HCT116 (cell line): Measurements from ENCODE around the gene GPR32. TPM values are rescaled to one million over a fixed set of nuclear protein-coding genes. Genes with fewer than 3 reads are reported as not detected.
A peak's percentile ranks its signal among the peaks of the same experiment; 100 is the strongest.

ENCODE experiments used
- ATAC-seq: fragments of 200-7000 bp; cut with Tn5 transposase; 2 replicates; pipeline ENCODE4 v1.9.1; 2020; ENCODE audit warnings: mild to moderate bottlenecking, moderate library complexity
- BruUV-seq: library from RNA; stranded (reverse); fragments of 400-500 nt; replicated peaks from 2 replicates; lab custom pipeline; 2021; lab: Mats Ljungman, UMichigan
- CTCF ChIA-PET: fragments of 300-600 bp; sonication (Branson Sonifier 250); formaldehyde crosslinking; loops from one replicate; lab custom pipeline; 2021; ENCODE audit warnings: antibody characterized with exemption; lab: Charles Lee
- POLR2A ChIA-PET: fragments of 300-600, 350-600 bp; sonication (Branson Sonifier 250); formaldehyde crosslinking; loops from one replicate; lab custom pipeline; 2021; ENCODE audit warnings: antibody characterized with exemption; lab: Charles Lee
- RAD21 ChIA-PET, 2 experiments: fragments of 300-600 bp; sonication (Branson Sonifier 250); formaldehyde crosslinking; loops; one replicate each; lab custom pipeline; 2023; ENCODE audit warnings: low total read pairs in 2 of 2; ENCODE audit not compliant: uncharacterized antibody in 2 of 2, unreplicated experiment in 2 of 2, low non-redundant PET in 1 of 2; lab: Charles Lee
- DNase-seq: peaks from one replicate; pipeline ENCODE4 v3.0.0-alpha.2; 2010; ENCODE audit warnings: low read depth, low spot score
- H2AFZ ChIP-seq: fragments of 200-600 bp; shearing (Covaris generic), sonication (generic); 2 replicates; pipeline ENCODE4 v1.6.1; 2017; ENCODE audit warnings: low read depth, mixed run types, mixed read lengths, antibody characterized with exemption, low read length; ENCODE audit not compliant: poor library complexity, severe bottlenecking
- H3K27ac ChIP-seq: 2 replicates; pipeline ENCODE4 v1.5.1; 2012; ENCODE audit warnings: low read depth, low read length
- H3K27me3 ChIP-seq: fragments of 200-600 bp; sonication (generic); 2 replicates; pipeline ENCODE4 v1.6.1; 2016; ENCODE audit warnings: mixed run types, low read length, mixed read lengths; ENCODE audit not compliant: insufficient read depth
- H3K36me3 ChIP-seq, 2 experiments: fragments of 200-500 bp in 1 of 2; fragments of 200-600 bp in 1 of 2; sonication (Bioruptor generic) in 1 of 2; sonication (generic) in 1 of 2; 2 replicates each; pipeline versions ENCODE4 v1.5.1 to v1.6.1; 2014 to 2016; ENCODE audit warnings: low read length in 2 of 2, inconsistent platforms in 1 of 2, mixed read lengths in 1 of 2, mixed run types in 1 of 2; ENCODE audit not compliant: insufficient read depth in 2 of 2, control insufficient read depth in 1 of 2
- H3K4me1 ChIP-seq, 2 experiments: fragments of 200-600 bp in 1 of 2; sonication (generic) in 1 of 2; 2 replicates each; pipeline versions ENCODE4 v1.5.1 to v1.6.1; 2012 to 2017; ENCODE audit warnings: low read length in 2 of 2, inconsistent platforms in 1 of 2, mild to moderate bottlenecking in 1 of 2, mixed read lengths in 1 of 2, mixed run types in 1 of 2, moderate library complexity in 1 of 2; ENCODE audit not compliant: insufficient read depth in 2 of 2, control insufficient read depth in 1 of 2
- H3K4me2 ChIP-seq: fragments of 200-600 bp; sonication (generic); 2 replicates; pipeline ENCODE4 v1.6.1; 2017; ENCODE audit warnings: mixed run types, low read length, mixed read lengths
- H3K4me3 ChIP-seq, 2 experiments: fragments of 200-600 bp in 1 of 2; sonication (generic) in 1 of 2; replicated peaks in 1 of 2; 2 replicates each; pipeline ENCODE4 v1.5.1; 2011 to 2016; ENCODE audit warnings: low read length in 2 of 2, control low read depth in 1 of 2, low read depth in 1 of 2, mild to moderate bottlenecking in 1 of 2, mixed read lengths in 1 of 2, mixed run types in 1 of 2
- H3K79me2 ChIP-seq: fragments of 200-600 bp; sonication (generic); 2 replicates; pipeline ENCODE4 v1.6.1; 2017; ENCODE audit warnings: mild to moderate bottlenecking, mixed run types, low read length, moderate library complexity, mixed read lengths; ENCODE audit not compliant: insufficient read depth
- H3K9ac ChIP-seq: fragments of 200-600 bp; sonication (generic); 2 replicates; pipeline ENCODE4 v1.6.1; 2016; ENCODE audit warnings: low read length, mixed read lengths
- H3K9me2 ChIP-seq: fragments of 200-600 bp; sonication (generic), shearing (Covaris generic); 2 replicates; pipeline ENCODE4 v1.6.1; 2017; ENCODE audit warnings: mixed run types, mild to moderate bottlenecking, moderate library complexity; ENCODE audit not compliant: insufficient read depth
- H3K9me3 ChIP-seq, 2 experiments: fragments of 200-500 bp in 1 of 2; fragments of 200-600 bp in 1 of 2; sonication (Bioruptor generic) in 1 of 2; sonication (generic) in 1 of 2; 2 replicates each; pipeline ENCODE4 v1.6.1; 2014 to 2017; ENCODE audit warnings: low read length in 2 of 2, mixed read lengths in 2 of 2, inconsistent platforms in 1 of 2, low read depth in 1 of 2, mild to moderate bottlenecking in 1 of 2, mixed run types in 1 of 2, moderate library complexity in 1 of 2; ENCODE audit not compliant: control insufficient read depth in 1 of 2, insufficient read depth in 1 of 2
- H4K20me1 ChIP-seq: fragments of 200-600 bp; sonication (generic), shearing (Covaris generic); 2 replicates; pipeline ENCODE4 v1.6.1; 2017; ENCODE audit warnings: mixed run types, mild to moderate bottlenecking, moderate library complexity; ENCODE audit not compliant: insufficient read depth
- CBX3 ChIP-seq: IDR thresholded peaks from 2 replicates; pipeline ENCODE4 v1.6.1; 2012; ENCODE audit warnings: low read depth
- CTCF ChIP-seq, 3 experiments: fragments of 200-600 bp in 1 of 3; sonication (generic) in 1 of 3; IDR thresholded peaks in 2 of 3; conservative IDR thresholded peaks in 1 of 3; 2 replicates each; pipeline ENCODE4 v1.5.1; 2012 to 2017; ENCODE audit warnings: low read depth in 2 of 3, low read length in 2 of 3, antibody characterized with exemption in 1 of 3, borderline replicate concordance in 1 of 3, control low read depth in 1 of 3, mild to moderate bottlenecking in 1 of 3, mixed read lengths in 1 of 3, mixed run types in 1 of 3, moderate library complexity in 1 of 3; ENCODE audit not compliant: insufficient read depth in 1 of 3
- EZH2phosphoT487 ChIP-seq: fragments of 200-600 bp; IDR thresholded peaks from 2 replicates; pipeline ENCODE4 v1.6.1; 2018; ENCODE audit warnings: antibody characterized with exemption, borderline replicate concordance
- JUND ChIP-seq: IDR thresholded peaks from 2 replicates; pipeline ENCODE4 v1.6.1; 2012
- POLR2A ChIP-seq: IDR thresholded peaks from 2 replicates; pipeline ENCODE4 v1.7.0; 2011; ENCODE audit warnings: borderline replicate concordance; ENCODE audit not compliant: insufficient read depth, insufficient read length; ENCODE audit errors: extremely low read depth
- POLR2AphosphoS5 ChIP-seq: IDR thresholded peaks from 2 replicates; pipeline ENCODE4 v1.6.1; 2011; ENCODE audit warnings: mild to moderate bottlenecking, low read depth, low read length, moderate library complexity
- REST ChIP-seq: IDR thresholded peaks from 2 replicates; pipeline ENCODE4 v1.6.1; 2012; ENCODE audit warnings: low read depth
- SIN3A ChIP-seq: IDR thresholded peaks from 2 replicates; pipeline ENCODE4 v1.6.1; 2012; ENCODE audit warnings: low read depth
- SP1 ChIP-seq: IDR thresholded peaks from 2 replicates; pipeline ENCODE4 v1.6.1; 2012; ENCODE audit warnings: low read depth
- SRF ChIP-seq: IDR thresholded peaks from 2 replicates; pipeline ENCODE4 v1.6.1; 2012; ENCODE audit warnings: low read depth
- ZBTB33 ChIP-seq: IDR thresholded peaks from 2 replicates; pipeline ENCODE4 v1.6.1; 2011; ENCODE audit warnings: mild to moderate bottlenecking, low read length, moderate library complexity; ENCODE audit not compliant: insufficient replicate concordance; ENCODE audit errors: extremely low read depth
- intact Hi-C: fragments of 100-400 bp; cut with micrococcal nuclease; formaldehyde crosslinking; loops from 2 replicates; pipeline ENCODE4 v1.10.0; 2022
- total RNA-seq: library from RNA; stranded (reverse); gene quantifications from one replicate; pipeline ENCODE4 v1.2.1, GENCODE V29; 2021; ENCODE audit not compliant: unreplicated experiment
- TF ChIP-seq, protein P1 (sequence below): IDR thresholded peaks from 2 replicates; pipeline ENCODE4 v1.6.1; 2012

The GPR32 gene
- total RNA-seq, 1 experiment from 2014 or later: not detected

DNA sequence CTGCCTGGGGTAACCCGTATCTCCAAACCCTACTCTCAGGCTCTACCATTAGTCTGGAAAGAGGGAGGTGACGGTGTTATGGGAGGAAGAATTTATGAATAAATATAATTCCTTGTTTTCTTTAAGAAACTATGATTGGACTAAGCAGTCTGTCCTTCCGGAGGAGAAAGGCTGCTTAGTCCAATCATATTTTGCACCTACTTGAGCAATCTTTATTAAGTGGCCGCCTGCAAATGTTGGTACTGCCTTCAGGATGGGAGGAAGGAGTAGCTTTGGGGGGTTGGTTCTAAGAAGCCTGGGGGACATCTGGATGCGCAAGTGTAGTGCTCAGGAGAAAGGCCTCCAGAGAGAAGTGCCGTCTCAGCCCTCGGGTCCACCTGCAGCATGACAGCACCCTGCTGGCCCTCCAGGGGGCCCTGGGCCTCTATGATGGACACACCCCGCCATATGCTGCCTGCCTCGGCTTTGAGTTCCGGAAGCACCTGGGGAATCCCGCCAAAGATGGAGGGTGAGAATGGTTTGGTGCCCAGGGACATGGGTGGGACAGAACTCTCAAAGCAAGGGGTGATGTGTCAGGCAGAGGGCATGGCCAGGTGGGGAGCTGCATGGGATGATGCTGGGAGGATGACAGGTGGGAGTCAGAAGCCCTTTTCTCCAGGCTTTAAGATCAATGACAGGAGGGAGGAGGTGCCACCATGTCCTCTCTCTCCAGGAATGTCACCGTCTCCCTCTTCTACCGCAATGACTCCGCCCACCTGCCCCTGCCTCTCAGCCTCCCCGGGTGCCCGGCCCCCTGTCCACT, 24.0 kb downstream of the GPR32 start (continued):
- TF ChIP-seq SRF (no peak), POLR2AphosphoS5 (peak; percentile 12; the same call in 1 of the 2 replicates)

GRCh38 chr19:50794876-50795663, 24.8 kb downstream of the GPR32 start:
- CTCF ChIA-PET: interaction anchor here (0.9 to 3.1 kb wide), 8 partner anchors 10 to 301 kb away, joined by 3 to 19 read pairs (median 7); no protein-coding TSS in a partner anchor
- no peak for TF ChIP-seq CBX3
- TF ChIP-seq SP1: peak; percentile 42; the same call in 1 of the 2 replicates
- TF ChIP-seq SIN3A: peak; percentile 34; the same call in 1 of the 2 replicates
- TF ChIP-seq, protein P1, sequence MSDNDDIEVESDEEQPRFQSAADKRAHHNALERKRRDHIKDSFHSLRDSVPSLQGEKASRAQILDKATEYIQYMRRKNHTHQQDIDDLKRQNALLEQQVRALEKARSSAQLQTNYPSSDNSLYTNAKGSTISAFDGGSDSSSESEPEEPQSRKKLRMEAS: 0 out of 2 replicates have a peak, but pooled peaks have one; percentile 26
- peak; percentile 45 for TF ChIP-seq POLR2A
- peak in 2 of 3 experiments; percentile 64 to 78; a peak in 4 of 6 replicates for TF ChIP-seq CTCF (IDR thresholded peaks at IDR 0.05 in 2 of 3, conservative IDR thresholded peaks at IDR 0.05 in 1 of 3; ENCODE audit: borderline replicate concordance in 1 of 3, insufficient read depth in 1 of 3, low read depth in 2 of 3, low read length in 2 of 3)
- TF ChIP-seq JUND: peak; percentile 51
- peak; percentile 54 for TF ChIP-seq POLR2AphosphoS5
- peak; percentile 11 for TF ChIP-seq ZBTB33
- no peak for TF ChIP-seq REST
- no peak for TF ChIP-seq EZH2phosphoT487
- Histone ChIP-seq H3K4me3 (no peak overlapping the region), H2AFZ (no peak overlapping the region), H3K9me2 (no peaks in the 10 kb centered on the region), H3K36me3 (peaks cover 26 to 31% of the 10 kb centered on the region in 2 experiments; a peak in 3 of 4 replicates), H3K9ac (no peak overlapping the region), H3K4me1 (peaks cover 11 to 32% of the 10 kb centered on the region in 2 experiments; a peak in 3 of 4 replicates), H3K27me3 (no peaks in the 10 kb centered on the region), H3K79me2 (peaks cover 28% of the 10 kb centered on the region), H4K20me1 (peaks cover 37% of the 10 kb centered on the region; the same call in 1 of the 2 replicates), H3K4me2 (peak overlapping the region; percentile 40; the same call in 1 of the 2 replicates), H3K9me3 (no peaks in the 10 kb centered on the region), H3K27ac (peak overlapping the region; percentile 40)
- no peak for DNase-seq
- POLR2A ChIA-PET: interaction anchor here (3.5 kb wide), 1 partner anchor 9 kb away, joined by 19 read pairs; no protein-coding TSS in a partner anchor
- intact Hi-C loops: loop anchor here (1.0 to 5.0 kb wide), 2 partner anchors 127 to 297 kb away; no protein-coding TSS in a partner anchor
- RAD21 ChIA-PET: interaction anchor here (0.6 to 1.5 kb wide), 4 partner anchors 114 to 127 kb away, joined by 3 to 7 read pairs (median 4); no protein-coding TSS in a partner anchor
- TSS peak; percentile 1 for BruUV-seq
- peak; percentile 61 for ATAC-seq
